NK-92 (cell line): ENCODE data around the gene ZNRF3.
"Not testable (repeated sequence)": the region's sequence is repeated elsewhere in the genome, so short reads cannot be mapped to it uniquely, and the experiment has no call there.

ENCODE experiments used
- DNase-seq: peaks from one replicate; lab custom pipeline; 2025; ENCODE audit not compliant: unreplicated experiment; lab: John Stamatoyannopoulos, UW

The ZNRF3 gene

DNA sequence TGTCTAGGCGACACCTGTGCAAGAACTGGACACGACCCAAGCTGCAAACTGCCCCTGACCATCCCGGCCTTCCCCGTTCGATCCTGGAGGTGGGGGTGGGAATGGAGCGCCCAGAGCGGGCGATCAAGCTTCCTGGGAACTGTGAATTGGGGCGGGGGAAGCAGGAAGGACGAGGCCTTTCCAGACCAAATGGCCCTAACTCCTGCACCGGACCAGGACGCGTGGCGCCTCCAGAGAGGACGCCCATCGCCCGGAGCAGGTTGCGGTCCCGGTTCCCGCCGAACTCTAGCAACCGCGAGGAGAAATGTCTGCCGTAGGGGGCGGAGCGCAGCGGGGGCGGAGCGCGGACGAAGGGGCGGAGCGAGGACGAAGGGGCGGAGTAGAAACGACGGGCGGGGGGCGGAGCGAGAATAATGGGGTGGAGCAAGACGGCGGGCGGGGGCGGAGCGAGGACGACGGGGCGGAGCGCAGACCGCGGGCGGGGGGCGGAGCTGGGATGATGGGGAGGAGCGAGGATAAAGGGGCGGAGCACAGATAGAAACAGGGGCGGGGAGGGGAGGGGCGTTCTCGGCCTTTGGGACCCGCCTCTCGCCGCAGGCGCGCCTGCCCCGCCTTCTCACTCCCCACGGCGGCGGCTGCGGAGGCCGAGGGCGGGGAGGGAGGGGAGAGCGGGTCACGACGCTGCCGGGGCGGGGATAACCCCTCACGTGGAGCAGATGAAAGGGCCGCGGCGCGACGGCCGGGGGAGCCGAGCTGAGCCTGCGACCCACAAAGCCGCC is at the start of gene ZNRF3:
ZNRF3 (plus strand) TSS at position 695 of the 779 bp plus-strand sequence. CDS start 195 bp downstream, outside the sequence.
- no peak for DNase-seq

DNA sequence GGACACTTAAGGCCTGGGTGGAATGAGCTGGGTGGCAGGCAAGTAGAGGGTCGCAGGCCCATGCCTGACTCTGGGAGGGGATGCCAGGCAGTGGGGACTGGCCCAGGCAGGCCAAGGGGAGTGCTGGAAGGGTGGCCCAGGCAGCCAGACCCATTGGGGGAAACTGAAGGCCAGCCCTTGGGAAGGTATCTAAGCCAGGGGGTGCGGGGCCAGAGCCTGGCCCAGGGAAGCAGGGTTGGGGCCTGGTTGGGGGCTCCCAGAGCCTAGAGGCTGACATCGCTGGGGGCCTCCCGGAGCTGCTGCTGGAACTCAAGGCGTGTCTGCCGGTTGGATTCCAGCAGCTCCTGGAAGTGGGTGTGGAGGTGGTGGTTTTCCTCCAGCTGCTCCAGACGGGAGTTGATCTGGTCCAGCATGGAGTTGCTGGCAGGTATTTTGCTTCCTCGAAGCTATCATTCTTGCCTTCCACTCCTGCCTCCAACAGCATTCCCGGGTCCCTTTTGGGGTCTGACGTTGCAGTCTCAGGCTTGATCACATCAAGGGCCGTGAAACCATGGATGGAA is 47.7 kb upstream of the ZNRF3 start:
- no peak for DNase-seq

DNA sequence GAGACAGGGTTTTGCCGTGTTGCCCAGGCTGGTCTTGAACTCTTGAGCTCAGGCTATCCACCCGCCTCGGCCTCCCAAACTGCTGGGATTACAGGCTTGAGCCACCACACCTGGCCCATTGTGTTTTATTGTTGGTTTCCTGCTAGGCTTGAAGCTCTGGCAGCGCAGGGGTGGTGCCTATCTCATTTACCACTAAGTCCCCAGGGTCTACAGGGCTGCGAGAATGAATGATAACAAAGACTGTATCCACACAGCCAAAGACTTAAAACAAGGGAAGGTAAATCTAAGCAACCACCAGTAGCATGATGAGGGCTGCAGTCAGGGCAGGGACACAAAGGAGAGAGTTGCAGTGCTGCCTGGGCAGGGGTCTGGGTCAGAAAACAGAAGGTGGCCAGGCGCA is 45.7 kb upstream of the ZNRF3 start:
- no peak for DNase-seq

DNA sequence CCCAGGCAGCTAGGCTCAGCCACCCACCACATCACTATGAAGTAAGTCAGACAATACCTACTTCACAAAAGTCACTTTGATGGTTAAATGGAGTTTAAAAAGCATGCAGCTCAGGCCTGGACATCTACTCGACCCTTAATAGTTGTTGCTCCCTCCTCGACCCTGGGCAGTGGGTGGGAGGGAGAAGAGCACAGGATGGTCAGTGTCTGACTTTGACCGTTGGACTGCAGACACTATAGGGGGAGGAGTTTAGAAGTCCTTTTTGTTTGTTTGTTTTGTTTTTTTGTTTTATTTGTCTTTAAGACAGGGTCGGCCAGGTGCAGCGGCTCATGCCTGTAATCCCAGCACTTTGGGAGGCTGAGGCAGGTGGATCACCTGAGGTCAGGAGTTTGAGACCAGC is 44.4 kb upstream of the ZNRF3 start:
- no peak for DNase-seq

DNA sequence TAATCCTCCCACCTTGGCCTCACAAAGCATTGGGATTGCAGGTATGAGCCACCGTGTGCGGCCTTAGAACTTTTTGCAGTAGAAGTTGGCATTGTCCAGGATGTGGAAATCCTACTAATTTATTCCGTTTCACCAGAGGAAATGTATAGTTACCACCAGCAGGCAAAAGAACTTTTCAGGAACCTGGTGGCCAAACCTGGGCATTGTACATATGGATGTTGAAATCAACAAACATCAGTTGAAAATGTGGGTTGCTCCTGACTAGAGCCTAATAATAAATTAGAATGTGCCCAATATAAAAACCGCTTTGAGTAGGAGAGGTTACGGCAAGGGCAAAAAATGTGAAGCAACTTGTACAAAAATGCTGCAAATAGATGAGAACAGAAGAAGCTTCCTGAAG is 42.3 kb upstream of the ZNRF3 start:
- no peak for DNase-seq

DNA sequence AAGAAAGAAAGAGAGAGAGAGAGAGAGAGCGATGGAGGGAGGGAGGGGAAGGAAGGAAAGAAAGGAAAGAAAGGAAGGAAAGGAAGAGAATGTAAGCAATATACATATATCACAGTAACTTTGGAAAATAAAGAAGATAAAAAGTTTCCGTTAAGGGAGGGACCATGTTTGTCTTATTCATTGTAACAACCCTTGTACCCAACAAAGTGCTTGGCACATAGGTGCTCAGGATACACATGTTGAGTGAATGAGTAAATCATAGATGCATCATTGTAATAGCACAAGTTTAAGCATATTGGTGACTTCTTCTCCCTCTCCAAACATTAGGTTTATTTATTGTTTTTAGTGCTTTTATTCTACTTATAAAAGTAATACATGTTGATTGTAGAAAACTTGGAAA is 39.7 kb upstream of the ZNRF3 start:
- no peak for DNase-seq

DNA sequence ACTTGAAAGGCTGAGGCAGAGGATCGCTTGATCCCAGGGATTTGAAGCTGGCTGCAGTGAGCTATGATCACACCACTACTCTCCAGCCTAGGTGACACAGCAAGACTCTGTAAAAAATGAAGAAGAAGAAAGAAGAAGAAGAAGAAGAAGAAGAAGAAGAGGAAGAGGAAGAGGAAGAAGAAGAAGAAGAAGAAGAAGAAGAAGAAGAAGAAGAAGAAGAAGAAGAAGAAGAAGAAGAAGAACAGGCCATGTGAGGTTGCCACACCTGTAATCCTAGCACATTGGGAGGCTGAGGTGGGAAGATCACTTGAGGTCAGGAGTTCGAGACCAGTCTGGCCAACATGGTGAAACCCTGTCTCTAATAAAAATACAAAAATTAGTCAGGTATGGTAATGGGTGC is 39.1 kb upstream of the ZNRF3 start:
- not testable (repeated sequence) for DNase-seq

DNA sequence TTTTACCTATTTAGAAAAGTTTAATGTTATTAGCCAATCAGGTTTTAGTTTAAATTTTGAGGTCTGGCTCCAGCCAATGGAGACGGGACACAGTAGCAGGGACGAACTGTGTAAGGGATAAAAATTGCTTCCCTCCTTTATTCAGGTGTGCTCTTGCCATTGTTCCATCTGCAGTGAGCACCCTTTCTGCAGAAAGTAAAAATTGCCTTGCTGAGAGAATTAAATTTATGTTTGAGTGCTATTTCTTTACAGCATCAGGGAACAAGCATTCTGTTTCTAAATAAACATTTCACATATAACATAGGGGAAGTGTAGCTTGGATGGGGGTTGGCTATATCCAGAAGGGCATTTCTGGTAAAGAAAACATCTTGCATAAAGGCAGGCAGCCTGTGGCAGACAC is 36.4 kb upstream of the ZNRF3 start:
- no peak for DNase-seq

DNA sequence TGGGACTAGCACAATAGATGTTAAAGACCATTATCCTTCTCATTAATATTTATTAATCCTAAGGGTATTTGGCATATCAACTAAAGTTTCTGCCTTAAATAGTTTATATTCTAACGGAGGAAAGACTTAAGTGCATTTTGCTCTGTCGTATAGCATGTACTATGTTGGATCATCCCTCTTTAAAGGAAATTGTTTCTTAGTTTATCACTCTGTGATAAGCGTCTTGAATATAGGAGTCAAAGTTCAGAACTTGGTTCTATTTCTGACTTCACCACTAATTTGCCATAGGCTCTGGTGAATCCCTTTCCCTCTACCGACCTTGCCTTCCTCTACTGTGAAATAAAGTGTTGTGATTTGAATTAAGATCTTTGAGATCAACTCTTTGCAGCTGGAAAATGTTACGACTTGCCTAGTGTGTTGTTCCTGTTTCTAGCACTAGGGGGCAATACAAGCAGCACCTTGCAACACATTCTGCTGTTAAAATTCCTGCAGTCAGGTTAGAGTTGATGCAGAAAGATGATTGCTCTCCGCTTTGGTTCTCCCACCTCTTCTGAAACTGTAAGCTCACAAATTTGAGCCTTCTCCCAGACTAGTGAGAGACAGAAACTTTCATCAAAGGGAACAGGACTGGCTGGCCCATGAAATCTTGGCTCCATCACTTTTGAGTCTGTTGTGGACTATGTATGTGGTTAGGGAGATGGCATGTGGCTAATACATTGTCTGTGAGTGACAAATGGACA is 27.8 kb upstream of the ZNRF3 start:
- no peak for DNase-seq

DNA sequence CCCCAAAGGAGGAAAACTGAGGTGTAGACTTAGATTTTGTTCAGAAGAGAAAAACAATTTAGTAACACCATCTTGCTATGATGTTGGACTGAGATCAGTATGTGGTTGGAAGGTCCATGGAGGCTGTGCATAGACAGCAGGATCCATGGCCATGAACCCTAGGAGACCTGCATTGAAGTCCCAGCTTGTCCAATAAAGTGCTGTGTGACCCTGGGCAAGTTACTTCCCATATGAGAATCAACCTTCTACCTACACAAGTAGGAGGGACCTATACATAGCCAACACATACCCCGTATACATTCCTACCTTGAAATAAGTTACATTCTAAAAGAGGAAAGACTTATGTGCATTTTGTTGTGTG is 27.3 kb upstream of the ZNRF3 start:
- no peak for DNase-seq

DNA sequence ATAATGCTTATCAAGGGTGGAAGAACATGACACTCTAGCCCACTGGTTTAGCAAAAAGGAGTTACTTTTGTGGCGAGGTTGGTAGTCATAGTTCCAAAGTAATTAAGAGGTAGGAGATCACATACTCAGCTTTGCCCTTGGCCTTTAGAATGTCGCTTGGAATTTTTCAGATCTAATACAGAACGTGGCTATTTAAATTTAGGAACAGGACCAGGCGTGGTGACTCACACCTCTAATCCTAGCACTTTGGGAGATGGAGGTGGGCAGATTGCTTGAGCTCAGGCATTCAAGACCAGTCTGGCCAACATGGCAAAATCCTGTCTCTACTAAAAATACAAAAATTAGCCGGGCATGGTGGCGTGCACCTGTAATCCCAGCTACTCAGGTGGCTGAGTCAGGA is 26.1 kb upstream of the ZNRF3 start:
- no peak for DNase-seq

DNA sequence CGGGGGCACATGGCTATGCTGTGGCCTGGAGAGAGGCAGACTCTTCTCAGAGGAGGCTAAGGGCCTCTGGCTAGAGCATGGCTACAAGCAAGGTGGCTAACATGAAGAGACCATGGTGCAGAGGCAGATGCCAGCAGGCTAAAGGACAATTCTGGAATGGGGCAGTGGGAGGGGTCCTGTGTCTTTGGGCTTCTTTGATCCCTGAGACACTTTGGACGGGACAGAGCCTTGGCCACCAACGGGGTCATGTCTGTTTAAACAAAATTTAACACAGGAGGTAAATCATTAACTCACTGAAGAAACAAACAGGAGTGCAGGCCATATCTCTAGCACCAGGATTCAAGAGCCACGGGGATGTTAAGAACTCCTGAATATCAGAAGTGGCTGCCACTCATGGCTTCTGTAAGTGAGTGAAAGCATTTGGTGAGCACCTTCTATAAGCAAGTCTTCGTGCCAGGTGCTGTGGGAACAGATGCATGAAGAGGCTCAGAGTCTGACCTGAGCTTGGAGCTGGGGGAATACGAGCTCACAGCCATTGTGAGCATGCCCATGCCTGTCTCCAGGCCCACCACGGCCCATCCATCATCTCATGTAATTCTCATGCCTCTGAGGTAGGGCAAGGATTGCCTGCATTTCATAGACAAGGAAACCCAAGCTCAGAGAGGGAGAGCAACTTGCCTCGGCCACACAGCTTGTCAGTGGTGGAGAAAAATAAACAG is 18.3 kb upstream of the ZNRF3 start:
- DNase-seq: no peak

DNA sequence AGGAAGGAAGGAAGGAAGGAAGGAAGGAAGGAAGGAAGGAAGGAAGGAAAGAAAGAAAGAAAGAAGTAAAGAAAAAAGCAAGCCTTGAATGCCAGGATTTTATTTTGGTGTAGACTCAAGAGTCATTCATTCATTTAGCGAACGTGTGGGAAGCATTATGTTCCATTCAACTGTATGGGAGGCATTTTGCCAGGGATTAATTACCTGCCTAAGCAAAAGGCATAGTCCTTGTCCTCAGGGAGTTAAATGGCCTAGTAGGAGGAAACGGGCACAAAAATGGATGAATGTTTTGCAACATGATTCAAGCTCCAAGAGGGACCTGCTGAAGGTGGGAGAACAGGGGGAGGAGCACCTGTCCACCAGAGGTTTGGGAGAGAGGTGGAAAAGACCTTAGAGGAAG is 16.2 kb upstream of the ZNRF3 start:
- DNase-seq: no peak

DNA sequence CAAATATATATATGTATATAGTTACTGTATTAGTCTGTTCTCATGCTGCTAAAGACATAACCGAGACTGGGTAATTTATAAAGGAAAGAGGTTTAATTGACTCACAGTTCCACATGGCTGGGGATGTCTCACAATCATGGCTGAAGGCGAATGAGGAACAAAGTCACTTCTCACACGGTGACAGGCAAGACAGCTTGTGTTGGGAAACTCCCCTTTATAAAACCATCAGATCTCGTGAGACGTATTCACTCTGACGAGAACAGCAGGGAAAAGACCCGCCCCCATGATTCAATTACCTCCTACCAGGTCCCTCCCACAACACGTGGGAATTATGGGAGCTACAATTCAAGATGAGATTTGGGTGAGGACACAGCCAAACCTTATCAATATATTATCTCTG is 15.0 kb upstream of the ZNRF3 start:
- not testable (repeated sequence) for DNase-seq

DNA sequence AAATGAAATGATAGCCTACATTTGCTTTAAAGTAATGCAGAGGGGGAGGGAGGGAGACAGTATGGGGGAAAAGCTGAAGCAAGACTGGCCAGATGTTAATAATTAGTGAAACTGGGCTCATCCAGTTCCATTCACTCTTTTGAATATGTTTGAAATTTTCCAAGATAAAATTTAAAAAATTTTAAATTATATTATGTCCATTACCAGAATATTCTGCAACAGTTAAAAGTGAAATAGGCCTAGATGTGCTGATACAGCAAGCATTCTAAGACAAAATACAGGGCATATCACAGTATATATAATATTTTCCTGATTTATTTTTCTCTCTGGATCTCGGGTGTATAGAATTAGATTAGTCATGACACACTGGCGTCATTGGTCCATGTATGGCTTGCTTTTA is 13.6 kb upstream of the ZNRF3 start:
- DNase-seq: no peak

DNA sequence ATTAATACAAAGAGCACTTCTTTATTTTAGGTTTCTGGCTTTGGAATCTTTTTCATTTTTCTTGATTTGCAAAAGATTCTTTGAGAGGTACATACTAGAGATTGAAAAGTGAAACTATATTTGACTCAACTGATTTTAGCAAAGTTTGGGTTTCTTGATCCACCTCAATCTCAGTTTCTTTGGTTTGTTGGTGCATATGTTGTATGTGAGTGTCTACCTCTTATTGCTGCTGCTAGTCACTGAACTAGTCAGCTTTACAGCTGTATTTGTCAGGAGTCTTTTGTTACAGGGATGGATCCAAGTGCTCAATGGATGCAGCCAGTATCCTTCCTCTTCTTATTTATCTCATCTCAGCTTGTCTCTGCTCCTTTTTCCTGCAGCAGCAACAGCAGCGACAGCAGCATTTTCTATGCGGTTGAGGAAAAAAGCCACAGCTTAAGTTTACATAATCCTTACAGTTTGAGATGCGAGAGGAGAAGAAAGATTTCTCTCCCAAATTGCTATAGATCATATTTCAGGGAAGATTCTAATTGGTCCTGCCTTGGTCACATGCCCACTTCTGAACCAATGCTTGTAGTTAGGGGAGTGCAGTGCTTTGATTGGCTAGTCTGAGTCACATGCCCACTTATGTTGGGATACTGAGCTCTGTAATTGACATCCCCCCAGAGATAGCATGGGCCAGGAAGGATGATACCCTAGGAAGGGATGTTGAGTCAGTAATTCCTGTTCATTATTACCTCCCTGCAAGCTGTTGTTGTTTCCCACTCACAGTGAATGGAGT is 10.0 kb upstream of the ZNRF3 start:
- DNase-seq: no peak

DNA sequence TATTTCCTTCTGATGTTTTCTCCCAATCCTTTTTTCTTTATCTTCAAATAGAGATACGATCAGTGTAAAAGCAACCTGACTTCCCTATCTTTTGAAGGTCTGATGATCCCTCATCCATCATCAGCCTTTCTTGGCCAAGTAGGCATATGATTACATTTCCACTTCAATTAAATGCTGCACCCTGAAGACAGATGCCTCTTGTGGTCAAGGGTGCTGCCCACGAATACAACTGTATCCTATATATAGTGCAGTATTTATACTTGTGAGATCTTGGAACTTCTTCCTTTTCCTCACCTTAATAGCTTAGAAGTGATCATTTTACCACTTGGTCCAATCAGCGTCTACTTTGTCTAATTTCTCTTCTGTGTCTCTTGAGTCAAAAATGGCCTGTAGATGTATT is 9.3 kb upstream of the ZNRF3 start:
- no peak for DNase-seq

DNA sequence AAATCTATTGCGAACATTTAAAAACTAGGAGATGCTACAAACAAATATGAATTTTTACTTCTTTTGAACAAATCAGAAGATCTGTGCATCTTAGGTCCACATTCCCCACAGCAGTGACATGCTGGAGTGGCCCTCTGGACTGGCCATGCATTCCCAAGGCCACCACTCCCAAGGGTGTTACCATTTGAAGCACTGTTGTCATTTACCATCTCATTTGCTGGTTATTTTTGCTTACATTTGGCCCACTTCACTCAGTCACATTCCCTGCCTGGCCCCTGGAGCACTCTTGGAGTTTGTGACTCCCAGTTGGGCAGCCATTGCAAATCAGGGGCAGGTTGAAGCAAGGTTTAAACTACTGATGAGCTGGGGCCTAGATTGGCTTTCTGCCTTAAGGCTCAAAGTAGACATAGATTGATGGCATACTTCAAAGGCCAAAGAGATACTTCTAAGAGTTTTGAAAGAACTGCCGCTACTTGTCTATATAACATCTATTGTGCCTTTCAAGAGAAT is 8.5 kb upstream of the ZNRF3 start:
- DNase-seq: no peak

DNA sequence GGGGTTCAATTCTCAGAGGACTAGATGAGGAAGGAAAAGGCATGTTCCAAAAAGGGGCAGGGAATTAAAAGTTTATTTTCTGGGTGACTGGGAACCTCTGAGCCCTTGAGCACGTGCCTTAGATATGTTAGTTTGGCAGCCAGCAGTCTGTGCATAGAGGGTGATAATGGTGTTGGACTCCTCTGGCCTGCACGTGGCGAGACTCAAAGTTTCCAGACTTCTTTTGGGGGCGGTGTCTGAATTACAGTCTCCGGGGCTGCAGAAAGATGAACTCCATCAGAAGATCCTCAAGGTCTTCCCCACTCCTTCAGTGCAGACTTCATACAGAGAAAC is 861 bp upstream of the ZNRF3 start:
- no peak for DNase-seq

DNA sequence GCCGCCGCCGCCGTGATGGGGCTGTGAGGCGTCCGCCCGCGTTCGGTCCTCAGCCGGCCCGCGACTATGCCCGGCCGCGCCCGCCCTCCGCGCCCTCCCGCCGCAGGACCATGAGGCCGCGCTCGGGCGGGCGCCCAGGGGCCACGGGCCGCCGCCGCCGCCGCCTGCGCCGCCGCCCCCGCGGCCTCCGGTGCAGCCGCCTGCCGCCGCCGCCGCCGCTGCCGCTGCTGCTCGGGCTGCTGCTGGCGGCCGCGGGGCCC is 215 bp downstream of the ZNRF3 start:
- no peak for DNase-seq
